Measurements from ENCODE around the gene YIF1B.
"Not testable (repeated sequence)": the region's sequence is repeated elsewhere in the genome, so short reads cannot be mapped to it uniquely, and the experiment has no call there.

Gene YIF1B

DNA sequence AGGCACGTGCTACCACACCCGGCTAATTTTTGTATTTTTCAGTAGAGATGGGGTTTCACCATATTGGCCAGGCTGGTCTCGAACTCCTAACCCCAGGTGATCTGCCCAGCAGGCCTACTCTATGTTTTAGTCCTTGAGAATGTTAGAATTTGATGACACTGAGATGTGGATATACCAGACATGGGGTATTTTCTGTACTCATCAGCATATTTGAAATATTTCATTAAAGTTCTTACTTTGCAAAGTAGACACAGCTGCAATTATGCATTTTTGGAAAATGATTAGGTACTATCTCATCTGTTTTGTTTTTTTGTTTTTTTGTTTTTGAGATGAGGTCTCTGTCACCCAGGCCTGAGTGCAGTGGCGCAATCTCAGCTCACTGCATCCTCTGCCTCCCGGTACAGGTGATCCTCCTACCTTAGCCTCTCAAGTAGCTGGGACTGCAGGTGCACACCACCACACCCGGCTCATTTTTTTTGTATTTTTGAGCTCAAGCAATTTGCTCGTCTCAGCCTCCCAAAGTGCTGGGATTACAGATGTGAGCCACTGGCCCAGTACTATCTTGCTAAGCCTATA, 38.7 kb downstream of the YIF1B start:
- no peak for DNase-seq (ENCODE audit: low spot score)

DNA sequence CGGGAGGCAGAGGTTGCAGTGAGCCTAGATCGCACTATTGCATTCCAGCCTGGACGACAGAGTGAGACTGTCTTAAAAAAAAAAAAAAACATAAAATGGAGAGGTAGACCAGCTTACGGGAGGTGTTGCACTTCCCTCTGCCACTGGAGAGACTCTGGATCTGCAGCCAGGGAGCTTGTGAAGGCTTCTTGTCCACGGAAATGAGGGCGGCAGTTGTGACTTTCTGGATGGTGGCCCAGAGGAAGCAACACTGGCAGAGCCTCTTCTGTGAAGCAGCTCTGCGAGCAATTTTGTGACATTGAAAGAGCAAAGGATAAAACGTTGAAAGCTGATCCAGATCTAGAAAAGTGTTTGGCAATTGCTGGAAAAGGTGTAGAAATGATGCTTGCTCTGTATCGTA, 41.0 kb downstream of the YIF1B start:
- DNase-seq (ENCODE audit: low spot score) = no peak

DNA sequence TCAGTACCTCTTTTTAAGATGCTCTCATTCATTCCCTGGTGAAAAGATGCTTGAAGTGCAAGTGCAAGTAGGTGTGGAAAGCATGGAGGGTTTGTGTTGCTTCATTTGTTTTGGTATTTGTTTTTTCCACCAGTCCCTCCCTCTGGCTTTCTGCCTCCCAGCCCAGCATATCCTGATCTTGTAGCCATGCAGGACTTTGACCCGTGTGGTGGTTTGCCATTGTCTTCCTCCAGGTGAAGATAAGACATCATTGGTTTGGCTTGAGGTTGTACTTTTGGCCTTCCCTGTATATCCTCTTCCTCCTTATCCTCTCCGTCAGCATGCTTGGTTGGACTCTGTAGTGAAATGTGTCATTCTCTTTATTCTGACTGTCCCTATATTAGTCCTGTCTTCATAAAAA, 42.2 kb downstream of the YIF1B start:
- no peak for DNase-seq (ENCODE audit: low spot score)

DNA sequence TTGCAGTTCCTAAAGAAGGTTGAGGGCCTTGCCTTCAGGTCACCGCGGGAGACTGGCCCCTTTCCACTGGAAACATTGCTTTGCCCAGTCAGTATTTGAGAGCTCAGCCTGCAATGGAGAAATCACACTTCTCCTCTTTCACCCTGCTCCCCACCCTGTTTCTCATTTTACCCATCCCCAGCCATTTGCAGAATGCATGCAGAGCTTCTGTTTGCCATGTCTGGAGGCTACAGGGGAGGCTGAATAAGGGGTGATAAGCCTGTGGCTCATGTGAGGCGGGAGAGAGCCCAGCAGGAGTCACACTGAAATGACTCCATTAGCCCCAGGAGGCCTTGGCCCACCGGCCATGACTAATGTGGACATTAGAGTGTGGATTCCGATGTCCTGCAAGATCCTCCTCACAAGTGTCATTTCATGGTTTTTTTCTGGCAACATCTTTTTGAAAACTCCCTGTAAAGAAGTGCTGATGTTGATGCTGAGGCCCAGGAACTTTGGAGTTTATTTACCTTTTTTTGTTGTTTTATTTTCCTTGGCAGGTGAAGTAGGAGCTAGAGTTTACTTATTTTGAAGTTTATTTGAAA, 45.1 kb downstream of the YIF1B start:
- peak; percentile 33 for DNase-seq (ENCODE audit: low spot score)

DNA sequence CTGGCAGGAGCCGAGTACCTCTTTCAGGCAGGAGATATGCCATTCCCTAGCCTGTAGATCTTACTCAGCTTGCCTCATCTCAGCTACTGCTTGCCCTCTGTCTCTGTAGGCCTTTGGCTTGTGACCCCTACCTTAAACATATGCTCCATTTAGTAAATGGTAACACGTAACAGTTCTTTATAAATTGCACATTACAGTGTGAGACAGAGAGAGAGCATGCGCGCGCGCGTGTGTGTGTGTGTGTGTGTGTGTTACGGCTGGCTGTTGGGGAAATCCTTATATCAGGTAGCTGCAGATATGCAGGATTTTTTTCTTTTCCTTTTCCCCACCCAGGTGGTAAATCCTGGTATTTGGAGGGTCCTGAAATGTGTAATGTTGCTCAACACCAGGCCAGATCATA, 47.2 kb downstream of the YIF1B start:
- no peak for DNase-seq (ENCODE audit: low spot score)

DNA sequence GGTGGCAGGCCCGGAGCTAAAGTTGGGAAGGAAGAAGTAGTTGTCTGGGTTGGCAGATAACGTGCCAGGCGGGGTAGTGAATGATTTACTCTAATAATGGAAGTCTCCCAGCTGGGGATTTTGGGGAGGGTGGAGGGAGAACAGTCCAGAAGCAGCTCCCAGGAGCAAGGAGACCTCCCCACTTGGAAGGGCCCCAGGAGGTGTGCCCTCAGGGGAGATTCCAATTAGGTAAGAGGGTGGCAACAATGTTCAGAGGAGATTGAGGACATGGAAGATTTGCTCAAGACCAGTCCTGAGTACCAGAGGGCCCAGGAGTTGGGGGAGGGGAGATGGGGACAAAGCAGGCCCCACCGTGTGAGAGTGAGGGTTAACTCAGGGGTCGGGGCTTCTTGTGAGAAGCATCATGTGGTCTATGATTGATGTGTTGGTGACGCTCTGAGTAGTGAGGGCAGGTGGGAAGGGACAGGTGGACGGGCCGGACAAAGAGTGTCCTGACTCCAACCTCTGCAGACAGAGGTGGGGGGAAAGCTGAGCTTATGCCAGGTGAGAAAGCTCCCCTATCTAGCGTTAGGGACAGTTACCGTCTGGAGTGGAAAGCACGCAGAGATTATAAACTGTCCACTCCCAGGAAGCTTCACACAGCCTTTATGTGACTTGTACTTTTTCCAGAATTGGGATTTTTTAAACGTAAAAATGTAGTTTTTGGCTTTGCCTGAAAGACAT, 47.8 kb downstream of the YIF1B start:
- DNase-seq (ENCODE audit: low spot score) = no peak

DNA sequence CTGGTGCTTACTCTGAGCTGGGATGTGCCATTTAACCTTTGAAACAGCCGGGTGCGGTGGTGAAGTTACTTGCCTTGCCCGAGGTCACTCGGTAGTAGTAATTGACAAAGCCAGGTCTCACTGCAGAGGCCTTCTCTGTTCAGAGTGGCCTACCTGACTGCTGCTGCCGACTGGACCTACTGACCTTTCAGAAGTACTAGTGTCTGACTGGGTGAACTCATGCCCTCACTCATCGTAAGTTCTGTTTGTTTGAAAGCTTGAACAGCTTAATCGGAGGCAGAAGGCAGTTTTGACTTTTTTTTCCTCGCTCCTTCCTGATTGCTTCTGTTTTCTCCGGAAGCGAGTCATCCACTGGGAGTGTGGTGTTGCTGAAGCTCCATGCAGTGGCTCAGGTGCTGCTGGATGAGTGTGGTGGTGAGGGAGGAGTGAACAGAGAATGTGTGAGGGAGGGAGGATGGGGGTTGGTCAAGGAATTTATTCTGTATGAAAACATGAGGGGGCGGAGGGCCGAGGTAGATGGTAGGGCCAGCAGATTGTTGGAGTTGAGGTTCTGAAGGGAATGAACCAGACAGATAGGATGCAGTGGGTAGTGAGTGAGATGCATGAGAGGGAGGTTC, 48.7 kb downstream of the YIF1B start:
- DNase-seq (ENCODE audit: low spot score) = no peak

DNA sequence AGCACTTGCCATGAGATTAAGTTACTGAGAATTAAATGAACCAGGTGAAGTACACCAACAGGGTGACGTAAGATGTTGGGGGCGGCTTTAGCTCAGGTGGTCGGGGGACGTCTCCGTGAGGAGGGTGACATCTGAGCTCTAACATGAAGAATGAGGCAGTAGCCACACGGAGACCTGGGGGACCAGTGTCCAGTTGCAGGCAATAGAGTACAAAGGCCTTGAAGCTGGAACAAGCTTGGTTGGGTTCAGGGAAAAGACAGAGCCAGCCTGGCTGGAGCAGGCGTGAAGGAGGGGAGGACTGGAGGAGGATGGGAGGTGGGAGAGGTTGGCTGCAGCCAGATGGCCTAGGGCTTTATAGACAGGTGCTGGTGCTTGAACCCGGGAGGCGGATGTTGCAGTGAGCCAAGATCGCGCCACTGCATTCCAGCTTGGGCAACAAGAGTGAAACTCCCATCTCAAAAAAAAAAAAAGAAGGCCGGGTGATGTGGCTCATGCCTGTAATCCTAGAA, 49.8 kb downstream of the YIF1B start:
- no peak for DNase-seq (ENCODE audit: low spot score)

DNA sequence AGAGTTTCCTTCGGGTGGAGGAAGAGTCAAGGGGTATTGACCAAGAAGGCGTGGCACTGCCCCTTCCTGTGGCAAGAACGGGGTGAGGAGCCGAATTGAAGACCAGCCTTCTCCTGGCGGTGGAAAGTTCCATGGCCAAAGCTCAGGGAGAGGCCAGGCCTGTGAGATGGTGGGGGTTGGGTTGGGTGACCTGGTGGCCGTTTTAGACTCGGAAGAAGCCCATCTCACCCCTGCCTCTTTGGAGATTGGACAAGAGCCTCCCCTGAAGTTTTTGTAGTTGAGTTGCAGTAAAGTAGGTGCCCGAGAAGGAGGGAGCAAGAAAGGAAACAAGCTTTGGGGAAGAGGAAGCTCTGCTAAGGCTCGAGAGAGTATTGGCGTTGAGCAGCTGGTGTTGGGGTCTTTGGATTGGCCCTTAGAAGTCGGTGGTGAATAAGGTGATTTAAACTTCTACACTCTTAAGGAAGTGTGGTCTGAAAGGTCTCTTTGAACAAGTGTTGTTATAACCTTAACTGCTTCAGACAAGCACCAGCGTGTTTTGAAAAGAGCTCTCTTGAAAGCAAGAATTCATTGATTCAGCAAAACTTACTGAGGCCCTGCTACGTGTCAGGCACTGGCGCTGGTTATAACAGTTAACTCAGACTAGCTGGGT, 50.4 kb downstream of the YIF1B start:
- no peak for DNase-seq (ENCODE audit: low spot score)

DNA sequence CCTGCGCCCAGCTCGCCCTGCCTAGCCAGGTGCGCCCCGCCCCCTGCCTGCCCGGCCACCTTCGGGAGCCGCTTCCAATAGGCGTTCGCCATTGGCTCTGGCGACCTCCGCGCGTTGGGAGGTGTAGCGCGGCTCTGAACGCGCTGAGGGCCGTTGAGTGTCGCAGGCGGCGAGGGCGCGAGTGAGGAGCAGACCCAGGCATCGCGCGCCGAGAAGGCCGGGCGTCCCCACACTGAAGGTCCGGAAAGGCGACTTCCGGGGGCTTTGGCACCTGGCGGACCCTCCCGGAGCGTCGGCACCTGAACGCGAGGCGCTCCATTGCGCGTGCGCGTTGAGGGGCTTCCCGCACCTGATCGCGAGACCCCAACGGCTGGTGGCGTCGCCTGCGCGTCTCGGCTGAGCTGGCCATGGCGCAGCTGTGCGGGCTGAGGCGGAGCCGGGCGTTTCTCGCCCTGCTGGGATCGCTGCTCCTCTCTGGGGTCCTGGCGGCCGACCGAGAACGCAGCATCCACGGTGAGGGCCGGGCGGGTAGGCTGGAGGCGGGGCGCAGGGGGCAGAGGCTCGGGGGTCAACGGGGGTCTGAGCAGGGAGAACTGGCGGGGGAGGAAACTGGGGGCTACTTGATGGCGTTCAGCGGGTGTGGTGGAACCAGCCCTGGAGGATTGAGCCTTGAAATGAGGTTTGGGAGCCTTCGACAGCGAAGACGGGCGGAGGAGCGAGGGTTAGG, 51.1 kb downstream of the YIF1B start, which contains the start of gene SPINT2:
SPINT2 (plus strand) TSS at position 88 of the 727 bp plus-strand sequence; CDS start at position 408, 320 bp downstream.
- DNase-seq (ENCODE audit: low spot score) = no peak

DNA sequence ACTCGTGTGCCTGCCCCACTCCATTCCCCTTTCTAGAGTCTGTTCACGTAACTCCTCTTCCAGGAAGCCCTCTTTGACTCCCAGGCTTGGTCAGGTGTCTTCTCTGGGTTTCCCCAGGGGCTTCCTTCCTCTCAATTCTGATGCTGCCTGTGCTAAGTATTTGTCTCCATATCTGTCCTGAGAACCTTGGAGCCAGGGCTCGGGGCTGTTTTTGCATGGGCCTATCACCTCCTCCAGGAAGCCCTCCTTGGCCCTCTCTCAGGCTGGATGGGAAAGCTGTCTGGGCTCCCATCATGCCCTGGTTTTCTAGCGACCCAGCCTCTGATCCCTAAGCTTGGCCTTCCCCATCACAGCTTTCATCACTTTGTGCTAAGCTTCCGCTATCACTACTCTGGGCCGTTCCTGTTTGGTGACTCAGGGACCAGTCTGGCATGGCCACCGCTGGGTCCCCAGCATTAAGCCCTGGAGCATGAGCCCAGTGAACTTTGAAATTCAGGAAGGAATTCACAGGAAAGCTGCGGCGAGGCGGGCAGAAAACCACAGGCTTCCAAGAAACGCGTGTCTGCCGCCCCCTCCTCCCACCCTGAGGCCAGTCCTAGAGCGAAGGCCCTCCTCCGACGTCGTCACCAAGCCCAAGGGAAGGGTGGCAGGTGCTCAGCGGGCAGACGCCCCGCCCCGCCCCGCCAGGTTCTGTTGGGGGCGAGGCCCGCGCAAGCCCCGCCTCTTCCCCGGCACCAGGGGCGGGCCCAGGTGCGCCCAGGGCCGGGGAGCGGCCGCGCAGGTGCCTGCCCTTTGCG, 51.9 kb downstream of the YIF1B start:
- DNase-seq (ENCODE audit: low spot score) = peak; percentile 66

DNA sequence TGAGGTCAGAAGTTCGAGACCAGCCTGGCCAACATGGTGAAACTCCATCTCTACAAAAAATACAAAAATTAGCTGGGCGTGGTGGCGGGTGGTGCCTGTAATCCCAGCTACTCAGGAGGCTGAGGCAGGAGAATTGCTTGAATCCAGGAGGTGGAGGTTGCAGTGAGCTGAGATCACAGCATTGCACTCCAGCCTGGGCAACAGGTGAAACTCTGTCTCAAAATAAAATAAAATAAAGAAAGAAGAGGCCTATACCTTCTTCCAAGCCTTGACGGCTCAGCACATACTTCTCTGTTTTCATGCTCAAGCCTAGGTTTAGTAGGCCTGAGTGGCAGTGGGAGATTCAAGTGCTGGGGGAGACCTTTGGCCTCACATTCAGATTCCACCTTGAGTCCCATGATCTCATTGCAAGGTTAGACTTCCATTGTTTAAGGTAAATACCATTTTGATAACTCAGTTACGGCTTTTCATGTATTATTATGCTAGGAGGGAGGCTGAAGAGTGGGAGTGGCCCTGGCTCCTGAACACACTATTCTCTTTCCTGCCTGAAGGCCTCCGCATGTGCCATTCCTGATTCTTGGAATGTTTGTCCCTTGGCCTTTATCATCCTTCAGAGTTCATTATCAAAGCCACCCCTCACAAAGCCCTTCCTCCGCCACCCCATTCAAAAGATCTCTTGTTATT, 53.0 kb downstream of the YIF1B start:
- DNase-seq (ENCODE audit: low spot score) = no peak

DNA sequence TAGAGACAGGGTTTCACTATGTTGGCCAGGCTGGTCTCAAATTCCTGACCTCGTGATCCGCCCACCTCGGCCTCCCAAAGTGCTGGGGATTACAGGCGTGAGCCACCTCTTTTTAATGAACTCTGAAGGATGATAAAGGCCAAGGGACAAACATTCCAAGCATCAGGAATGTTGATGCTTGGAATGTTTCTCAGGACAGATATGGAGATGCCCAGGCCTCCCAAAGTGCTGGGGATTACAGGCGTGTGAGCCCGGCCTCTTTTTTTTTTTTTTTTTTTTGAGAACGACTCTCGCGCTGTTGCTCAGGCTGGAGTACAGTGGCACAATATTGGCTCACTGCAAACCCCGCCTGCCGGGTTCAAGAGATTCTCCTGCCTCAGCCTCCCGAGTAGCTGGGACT, 53.8 kb downstream of the YIF1B start:
- not testable (repeated sequence) for DNase-seq (ENCODE audit: low spot score)

DNA sequence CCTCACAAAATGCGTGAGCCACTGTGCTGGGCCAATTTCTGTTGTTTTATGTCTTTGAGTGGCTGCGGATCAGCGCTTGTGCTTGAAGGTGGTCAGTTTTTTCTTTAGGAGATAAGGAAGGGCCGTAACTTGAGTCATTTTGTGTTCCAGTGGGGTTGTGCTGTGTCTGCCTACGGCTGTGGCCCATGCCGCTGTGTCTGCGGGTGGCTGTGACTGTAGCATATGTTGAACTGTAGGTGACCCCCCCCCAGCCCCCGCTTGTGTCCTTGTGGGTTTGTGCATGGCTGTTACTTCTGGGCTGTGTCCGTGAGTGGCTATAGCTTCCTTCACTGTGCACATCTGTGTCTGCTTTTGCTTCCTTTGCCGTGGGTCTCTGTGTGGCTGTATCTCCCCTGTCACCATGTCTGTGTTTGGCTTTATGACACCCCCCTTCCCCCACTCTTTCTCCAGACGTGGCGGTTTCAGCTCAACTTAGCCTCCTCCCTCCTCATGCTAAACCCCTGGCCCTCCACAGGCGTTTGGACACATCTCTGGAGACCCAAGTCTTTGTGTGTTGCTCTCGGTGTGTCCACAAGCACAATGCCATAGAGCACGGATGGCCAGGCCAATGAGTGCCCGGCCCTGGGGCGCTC, 60.2 kb downstream of the YIF1B start:
- DNase-seq (ENCODE audit: low spot score) = no peak

DNA sequence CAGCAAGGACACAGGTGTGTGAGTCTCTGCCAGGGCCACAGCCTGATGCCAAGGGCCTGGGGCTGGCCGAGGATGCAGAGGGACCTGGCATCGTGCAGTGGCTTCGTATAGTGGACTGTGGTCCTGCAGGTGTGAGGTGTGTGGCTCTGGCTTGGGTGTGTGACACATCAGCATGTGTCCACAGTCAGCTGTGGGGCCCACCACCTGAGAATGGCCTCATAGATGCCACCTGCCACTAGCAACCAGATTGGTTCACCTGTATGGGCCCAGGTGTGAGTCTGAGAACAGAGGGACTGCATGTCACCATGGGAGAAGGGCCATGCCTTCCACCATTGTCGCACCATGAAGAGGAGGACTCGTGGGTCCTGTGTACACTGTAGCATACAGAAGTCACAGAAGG, 62.0 kb downstream of the YIF1B start:
- no peak for DNase-seq (ENCODE audit: low spot score)

Data from AG08395 (cell line).